ENCODE data around the gene MPG. TPM values are rescaled to one million over a fixed set of nuclear protein-coding genes. Genes with fewer than 3 reads are reported as not detected.

The MPG gene
- 87.7 TPM for total RNA-seq

GRCh38 chr16:77807-78443 lies at the start of gene MPG:
Gene MPG, plus strand, starts transcription at chr16:78225. Its CDS starts 85 bp downstream, at chr16:78310.

GRCh38 chr16:53346-54236 lies 24.4 kb upstream of the MPG start, which contains the start of the genes POLR3K and SNRNP25:
Gene POLR3K, minus strand, starts transcription at chr16:53608. Its CDS starts 22 bp downstream, at chr16:53586.
Gene SNRNP25, plus strand, starts transcription at chr16:53828. Its CDS starts 189 bp downstream, at chr16:54017.

GRCh38 chr16:72561-73548 lies 5.2 kb upstream of the MPG start, which contains the start of gene RHBDF1:
Gene RHBDF1, minus strand, starts transcription at chr16:72631. Its CDS starts 7,616 bp downstream, at chr16:65015.

Small RNA genes within 50 kb of the gene (small RNA-seq; reads per million reads assigned to genes)
- gene Z69720.2 (ENCODE audit: low replicate concordance) = not detected

Other genes with a start within 250 kb of the MPG start
- 3.6 TPM for gene POLR3K, start 24.6 kb upstream of the MPG start, total RNA-seq
- 15.2 TPM for gene SNRNP25, start 24.4 kb upstream of the MPG start, total RNA-seq
- gene RHBDF1, start 5.6 kb upstream of the MPG start, total RNA-seq = 36.4 TPM
- 31.1 TPM for gene NPRL3, start 60.4 kb downstream of the MPG start, total RNA-seq
- gene HBZ, start 74.4 kb downstream of the MPG start, total RNA-seq = 38.7 TPM
- 135 TPM for gene HBM, start 87.8 kb downstream of the MPG start, total RNA-seq
- 14,996 TPM for gene HBA2, start 94.7 kb downstream of the MPG start, total RNA-seq
- 5,051 TPM for gene HBA1, start 98.5 kb downstream of the MPG start, total RNA-seq
- 6.5 TPM for gene HBQ1, start 102.2 kb downstream of the MPG start, total RNA-seq
- 93.1 TPM for gene LUC7L, start 151.2 kb downstream of the MPG start, total RNA-seq
- gene FAM234A, start 156.6 kb downstream of the MPG start, total RNA-seq = 70.0 TPM
- 4.9 TPM for gene RGS11, start 197.7 kb downstream of the MPG start, total RNA-seq
- gene ARHGDIG, start 202.4 kb downstream of the MPG start, total RNA-seq = 1.6 TPM
- gene PDIA2, start 204.9 kb downstream of the MPG start, total RNA-seq = 0.47 TPM

Data from metanephros (tissue), 2 donors.